DLD1 (cell line): ENCODE measurements around the gene CD247.

Experiments
- in situ Hi-C: cut with HindIII; loops from 2 replicates; pipeline ENCODE4 v1.10.0; 2017; ENCODE audit warnings: low sequenced_read_pairs

CD247 gene

DNA sequence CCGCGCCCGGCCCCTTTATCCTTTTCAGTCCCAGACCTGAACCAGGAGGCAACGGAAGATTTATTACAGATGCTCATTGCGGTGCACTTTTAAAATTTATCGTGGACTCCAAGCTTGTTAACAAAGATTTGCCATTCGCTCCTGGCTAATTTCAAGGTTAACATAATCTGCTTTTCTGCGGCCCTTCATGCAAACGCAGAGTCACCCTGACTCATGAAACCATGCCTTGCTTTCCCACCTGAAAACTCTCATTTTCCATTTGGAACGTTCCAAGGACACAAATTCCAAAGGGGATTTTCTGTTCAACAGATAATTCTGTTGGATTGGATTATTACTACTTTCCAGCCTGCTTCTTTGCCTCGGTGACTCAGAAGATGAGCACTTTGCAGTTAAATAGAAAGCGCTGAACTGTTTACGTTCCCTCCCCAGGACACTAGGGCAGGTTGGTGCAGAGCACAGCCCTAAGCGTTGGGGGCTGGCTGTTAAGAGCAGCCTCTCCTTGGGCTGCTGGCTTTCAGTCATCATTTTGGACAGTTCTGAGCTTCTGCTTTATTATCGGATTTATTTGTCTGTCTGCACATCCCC lies 51.1 kb downstream of the CD247 start:
- in situ Hi-C loops, result no loop called here

DNA sequence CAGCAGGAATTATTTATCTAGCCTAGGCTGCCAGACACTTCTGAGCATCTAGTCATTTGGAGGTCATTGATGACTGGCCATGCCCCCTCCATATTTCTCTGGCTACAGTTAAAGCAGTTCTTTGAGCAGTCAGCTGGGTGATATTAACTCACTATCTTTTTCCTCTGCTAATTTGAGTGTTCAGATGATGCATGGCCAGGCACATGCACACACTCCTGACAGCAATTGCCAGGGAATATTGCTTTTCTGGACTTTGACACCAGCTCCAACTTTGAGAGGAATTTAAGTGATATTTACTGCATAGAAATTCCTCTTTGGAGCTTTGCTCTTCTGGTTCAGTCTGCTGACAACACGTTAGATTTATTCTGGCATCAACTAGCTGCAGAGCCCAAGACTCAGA lies 52.6 kb downstream of the CD247 start:
- in situ Hi-C loops, result no loop called here

GRCh38 chr1:167465018-167465417 lies 53.3 kb downstream of the CD247 start:
- in situ Hi-C loops, result no loop called here

- in situ Hi-C loops, result no loop called here
Measured at GRCh38 chr1:167463875-167464575, 54.3 kb downstream of the CD247 start.

GRCh38 chr1:167463080-167463479 lies 55.2 kb downstream of the CD247 start:
- in situ Hi-C loops, result no loop called here

DNA sequence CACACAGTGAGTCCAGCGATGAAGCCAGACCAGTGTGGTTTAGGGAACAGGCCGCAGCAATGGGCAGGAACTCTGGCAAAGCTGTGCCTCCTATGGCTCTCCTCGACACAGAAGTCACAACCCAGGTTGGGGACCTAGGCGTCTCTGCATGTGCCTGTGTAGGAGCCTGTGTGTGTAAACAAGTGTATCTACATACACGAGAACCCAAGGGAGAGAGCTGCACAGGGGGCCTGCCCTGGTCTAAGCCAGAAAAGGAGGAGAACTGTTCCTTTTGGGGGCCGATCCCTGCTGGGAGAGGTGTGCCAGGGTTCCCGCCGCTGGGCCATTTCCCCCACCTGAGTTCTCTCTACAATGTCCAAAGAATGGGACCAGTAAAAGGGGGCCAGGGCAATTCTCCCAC lies 56.0 kb downstream of the CD247 start:
- in situ Hi-C loops, result no loop called here

DNA sequence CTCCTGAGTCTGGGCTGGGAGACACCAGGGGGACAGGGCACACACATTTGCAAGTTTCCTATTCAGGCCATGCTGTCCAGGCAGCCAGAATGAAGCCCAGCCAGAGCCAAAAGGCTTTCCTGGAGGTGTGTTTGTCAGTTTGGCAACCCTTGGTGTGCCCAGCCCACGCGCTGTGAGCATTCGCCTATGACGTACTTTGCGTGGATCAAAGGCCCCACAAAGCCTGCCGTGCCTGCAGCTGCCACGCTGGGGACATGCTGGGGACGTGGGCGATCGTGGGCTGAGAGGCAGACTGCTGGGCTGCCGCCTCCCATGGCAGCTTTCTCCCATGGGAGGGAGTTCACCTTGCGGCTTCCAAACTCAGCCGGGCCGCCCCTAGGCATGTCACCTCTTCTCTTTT lies 57.5 kb downstream of the CD247 start:
- in situ Hi-C loops, result no loop called here

- in situ Hi-C loops, result no loop called here
Measured at GRCh38 chr1:167457936-167458584, 60.3 kb downstream of the CD247 start.

GRCh38 chr1:167456926-167457325 lies 61.4 kb downstream of the CD247 start:
- in situ Hi-C loops, result no loop called here

DNA sequence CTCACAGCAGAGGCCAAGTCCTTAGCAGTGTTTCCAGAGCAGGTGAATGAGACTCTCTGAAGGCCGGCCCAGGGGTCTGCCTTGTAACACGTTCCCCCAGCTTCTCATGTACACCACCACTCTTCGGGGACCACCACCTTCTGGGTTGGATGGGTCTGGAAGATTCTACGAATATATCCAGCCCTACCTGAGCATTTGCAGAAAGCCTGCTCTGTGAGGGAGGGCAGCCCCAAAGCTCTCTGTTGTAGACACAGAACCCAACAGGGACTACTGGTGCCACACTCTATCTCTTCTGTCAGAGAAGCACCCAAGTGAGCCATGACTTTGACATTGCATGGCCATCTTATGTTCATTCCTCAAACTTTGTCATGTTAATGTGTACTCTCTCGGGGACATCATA lies 61.8 kb downstream of the CD247 start:
- in situ Hi-C loops, result no loop called here

GRCh38 chr1:167455786-167456446 lies 62.4 kb downstream of the CD247 start:
- in situ Hi-C loops, result no loop called here

- in situ Hi-C loops, result no loop called here
Measured at GRCh38 chr1:167454894-167455785, 63.2 kb downstream of the CD247 start.

GRCh38 chr1:167454304-167454893 lies 63.9 kb downstream of the CD247 start:
- in situ Hi-C loops, result no loop called here

- in situ Hi-C loops, result no loop called here
Measured at GRCh38 chr1:167453123-167453522, 65.2 kb downstream of the CD247 start.

DNA sequence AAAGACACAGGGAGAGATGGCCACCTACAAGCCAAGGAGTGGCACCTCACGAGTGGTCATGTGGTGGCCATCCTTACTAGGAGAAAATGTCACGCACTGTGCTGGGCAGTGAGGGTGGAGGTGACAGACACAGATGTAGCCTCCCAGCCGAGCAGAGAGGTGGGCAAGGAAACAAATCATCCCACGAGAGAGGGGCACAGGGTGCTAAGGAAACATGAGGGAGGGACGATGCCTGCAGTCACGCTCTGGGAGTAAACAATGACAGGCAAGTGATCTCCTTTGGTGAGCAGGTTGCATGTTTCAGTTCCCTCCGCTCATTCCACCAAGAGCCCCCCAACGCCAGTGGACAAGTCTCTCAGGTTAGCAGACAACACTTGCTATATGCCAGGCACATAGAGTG lies 65.8 kb downstream of the CD247 start:
- in situ Hi-C loops, result no loop called here

- in situ Hi-C loops, result no loop called here
Measured at GRCh38 chr1:167450843-167451242, 67.5 kb downstream of the CD247 start.

DNA sequence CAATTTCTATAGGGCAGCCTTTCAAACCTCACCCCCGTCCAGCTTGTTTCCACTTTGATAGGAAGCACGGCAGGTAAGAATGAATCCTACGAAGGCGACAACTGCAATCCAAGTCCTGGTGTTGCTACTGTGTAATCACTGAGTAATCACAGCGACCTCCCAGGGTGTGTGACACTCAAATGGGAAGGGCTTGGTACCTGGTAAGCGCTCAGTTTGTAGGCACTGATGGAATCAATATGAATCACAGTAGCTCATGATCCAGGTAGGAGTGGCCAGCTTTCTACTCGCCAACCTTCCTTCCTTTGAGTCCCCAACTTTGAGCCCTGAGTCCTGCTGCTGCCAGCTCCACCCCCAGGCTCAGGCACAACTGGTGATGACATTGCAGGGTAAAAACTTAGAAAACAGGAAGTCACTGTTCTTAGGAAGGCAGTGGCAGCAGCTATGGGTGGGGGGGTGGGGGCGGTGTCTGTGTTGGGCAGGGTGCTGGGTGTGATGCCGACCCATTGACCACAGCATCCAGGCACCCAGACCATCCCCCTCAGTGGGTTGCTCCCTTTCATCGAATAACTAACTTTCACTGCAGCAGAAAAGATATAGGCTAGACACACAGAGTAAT lies 70.7 kb downstream of the CD247 start:
- in situ Hi-C loops, result loop anchor here (25.0 kb wide), 1 partner anchor 385 kb away; no protein-coding TSS in a partner anchor

DNA sequence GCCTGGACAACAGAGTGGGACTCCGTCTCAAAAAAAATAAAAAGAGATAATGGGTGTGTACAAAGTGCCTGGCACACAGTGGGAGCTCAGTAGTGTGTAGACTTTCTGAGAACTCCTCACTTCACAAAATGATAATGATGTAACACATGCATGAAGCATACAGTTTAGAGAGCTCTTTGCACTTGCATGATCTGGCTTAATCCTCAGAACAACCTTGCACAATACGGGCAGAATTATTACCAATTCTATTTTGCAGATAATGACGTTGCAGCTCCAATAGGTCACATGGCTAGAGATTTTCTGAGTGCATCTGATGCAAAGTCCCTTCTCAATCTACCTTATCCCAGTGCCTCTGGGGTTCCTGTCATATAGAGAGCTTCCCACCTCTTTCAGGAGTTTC lies 71.4 kb downstream of the CD247 start:
- in situ Hi-C loops, result loop anchor here (25.0 kb wide), 1 partner anchor 385 kb away; no protein-coding TSS in a partner anchor

DNA sequence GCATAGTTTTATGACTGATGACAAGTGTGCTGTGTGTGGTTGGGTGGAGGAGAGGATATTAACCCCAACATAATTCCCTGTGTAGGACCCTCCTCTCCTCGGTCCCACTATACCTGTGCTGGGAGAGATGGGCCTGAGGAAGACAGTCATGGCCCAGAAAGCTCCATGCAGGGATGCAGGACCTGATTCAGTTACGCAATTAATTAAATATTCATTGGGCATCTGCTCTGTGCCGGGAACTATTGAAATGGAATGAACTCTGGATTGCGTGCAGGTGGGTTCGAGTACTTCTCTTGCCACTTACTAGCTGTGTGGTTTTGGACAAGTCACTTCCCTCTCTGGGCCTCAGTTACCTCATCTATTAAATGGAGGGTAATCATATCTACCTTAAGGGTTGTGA lies 74.6 kb downstream of the CD247 start:
- in situ Hi-C loops, result loop anchor here (25.0 kb wide), 1 partner anchor 381 kb away; no protein-coding TSS in a partner anchor
